AG08395 (cell line): ENCODE results near the gene PACSIN1.

ENCODE experiments used
- DNase-seq: peaks from one replicate; pipeline ENCODE4 v3.0.0; 2012; ENCODE audit warnings: mixed read lengths, low spot score

PACSIN1 gene

GRCh38 chr6:34562350-34562749 is 96.5 kb downstream of the PACSIN1 start:
- no peak for DNase-seq

- DNase-seq = no peak
Observed at GRCh38 chr6:34562861-34563512, 97.1 kb downstream of the PACSIN1 start.

- no peak for DNase-seq
Observed at GRCh38 chr6:34563513-34563870, 97.6 kb downstream of the PACSIN1 start.

- DNase-seq = no peak
Observed at GRCh38 chr6:34564181-34564580, 98.3 kb downstream of the PACSIN1 start.

GRCh38 chr6:34565722-34566137 is 99.9 kb downstream of the PACSIN1 start:
- no peak for DNase-seq

GRCh38 chr6:34566830-34567546 is 101.1 kb downstream of the PACSIN1 start:
- no peak for DNase-seq

GRCh38 chr6:34568341-34569201 is 102.7 kb downstream of the PACSIN1 start:
- DNase-seq = no peak

GRCh38 chr6:34569361-34569973 is 103.6 kb downstream of the PACSIN1 start:
- DNase-seq = no peak

- DNase-seq = no peak
Observed at GRCh38 chr6:34570066-34570833, 104.4 kb downstream of the PACSIN1 start.

GRCh38 chr6:34571388-34571787 is 105.5 kb downstream of the PACSIN1 start:
- no peak for DNase-seq

GRCh38 chr6:34572021-34572420 is 106.1 kb downstream of the PACSIN1 start:
- no peak for DNase-seq

- DNase-seq = no peak
Observed at GRCh38 chr6:34572585-34572984, 106.7 kb downstream of the PACSIN1 start.

GRCh38 chr6:34573567-34574183 is 107.8 kb downstream of the PACSIN1 start:
- DNase-seq = no peak

GRCh38 chr6:34574647-34575293 is 108.9 kb downstream of the PACSIN1 start:
- no peak for DNase-seq

- DNase-seq = no peak
Observed at GRCh38 chr6:34575326-34575725, 109.5 kb downstream of the PACSIN1 start.

- no peak for DNase-seq
Observed at GRCh38 chr6:34576286-34576955, 110.5 kb downstream of the PACSIN1 start.

GRCh38 chr6:34578445-34579262 is 112.8 kb downstream of the PACSIN1 start:
- DNase-seq = no peak

GRCh38 chr6:34580707-34581560 is 115.1 kb downstream of the PACSIN1 start:
- DNase-seq = no peak
